OCI-LY7 (cell line): Measurements from ENCODE around the gene LPP.

Experiments
- CTCF ChIP-seq: fragments of 200-600 bp; sonication (generic); conservative IDR thresholded peaks from 2 replicates; pipeline ENCODE4 v1.5.1; 2014; ENCODE audit warnings: mild to moderate bottlenecking, antibody characterized with exemption, low read length, moderate library complexity, mixed read lengths
- EZH2phosphoT487 ChIP-seq: fragments of 200-600 bp; sonication (generic); IDR thresholded peaks from 2 replicates; pipeline ENCODE4 v1.6.1; 2018; ENCODE audit warnings: low read depth, borderline replicate concordance, mild to moderate bottlenecking, mixed run types, antibody characterized with exemption, low read length, moderate library complexity, mixed read lengths

GRCh38 chr3:188236271-188236670 is 82.3 kb downstream of the LPP start:
- TF ChIP-seq CTCF, result no peak
- TF ChIP-seq EZH2phosphoT487, result no peak
